Left ventricle myocardium inferior (tissue), 1 donor: Measurements from ENCODE around the gene ANKRD53. TPM values are rescaled to one million over a fixed set of nuclear protein-coding genes. Genes with fewer than 3 reads are reported as not detected.
A peak's percentile ranks its signal among the peaks of the same experiment; 100 is the strongest.

Experiments used
- DNase-seq: peaks from one replicate; pipeline ENCODE4 v3.0.0-alpha.2; 2020
- H3K27ac ChIP-seq: fragments of 200-600 bp; replicated peaks from 2 replicates; pipeline ENCODE4 v1.8.0; 2021
- H3K27me3 ChIP-seq: fragments of 200-600 bp; 2 replicates; pipeline ENCODE4 v1.8.0; 2021; ENCODE audit warnings: low read depth
- H3K36me3 ChIP-seq: fragments of 200-600 bp; 2 replicates; pipeline ENCODE4 v1.8.0; 2021
- H3K4me1 ChIP-seq: fragments of 200-600 bp; 2 replicates; pipeline ENCODE4 v1.8.0; 2021
- H3K4me3 ChIP-seq: fragments of 200-600 bp; 2 replicates; pipeline ENCODE4 v1.8.0; 2021; ENCODE audit warnings: mild to moderate bottlenecking, moderate library complexity
- H3K9me3 ChIP-seq: fragments of 200-600 bp; replicated peaks from 2 replicates; pipeline ENCODE4 v1.8.0; 2021
- CTCF ChIP-seq: fragments of 200-600 bp; IDR thresholded peaks from 2 replicates; pipeline ENCODE4 v1.8.0; 2021; ENCODE audit warnings: antibody characterized with exemption, mild to moderate bottlenecking, borderline replicate concordance
- intact Hi-C: fragments of 100-400 bp; cut with micrococcal nuclease; formaldehyde crosslinking; loops from one replicate; pipeline ENCODE4 v1.11.0; 2022
- total RNA-seq: library from RNA; stranded (reverse); fragmentation: NEBNext Ultra II Directional; extraction: Animal tissue kit (Norgen Biotek cat#: 25700); gene quantifications from one replicate; pipeline ENCODE4 v1.2.1, GENCODE V29; 2021
- donor health status: DM: no; HTN: yes; CAD: no; lungs with severe emphysema.

The ANKRD53 gene
- total RNA-seq, 1 donor from 2014 or later = 0.33 TPM

GRCh38 chr2:70979180-70979488 lies 704 bp downstream of the ANKRD53 start:
- H3K4me3 ChIP-seq = peak overlapping the region; percentile 72
- DNase-seq = no peak
- no peaks in the 10 kb centered on the region for H3K9me3 ChIP-seq
- peaks cover 27% of the 10 kb centered on the region for H3K4me1 ChIP-seq
- H3K27me3 ChIP-seq = no peaks in the 10 kb centered on the region
- H3K27ac ChIP-seq = peak overlapping the region; percentile 91
- intact Hi-C loops = no loop called here
- TF ChIP-seq CTCF = no peak
- H3K36me3 ChIP-seq = no peaks in the 10 kb centered on the region

- H3K9me3 ChIP-seq = no peaks in the 10 kb centered on the region
- H3K27ac ChIP-seq = no peak overlapping the region
- peaks cover 29% of the 10 kb centered on the region for H3K4me1 ChIP-seq
- no peak for DNase-seq
- H3K27me3 ChIP-seq = no peaks in the 10 kb centered on the region
- no peaks in the 10 kb centered on the region for H3K36me3 ChIP-seq
- no peak overlapping the region for H3K4me3 ChIP-seq
- intact Hi-C loops = no loop called here
- no peak for TF ChIP-seq CTCF
Measured at GRCh38 chr2:70979626-70980025, 1.2 kb downstream of the ANKRD53 start.

- no peaks in the 10 kb centered on the region for H3K27me3 ChIP-seq
- peaks cover 9% of the 10 kb centered on the region for H3K36me3 ChIP-seq
- H3K4me1 ChIP-seq = peaks cover 45% of the 10 kb centered on the region
- no peak for DNase-seq
- intact Hi-C loops = no loop called here
- no peak for TF ChIP-seq CTCF
- H3K4me3 ChIP-seq = no peak overlapping the region
- H3K27ac ChIP-seq = no peak overlapping the region
- H3K9me3 ChIP-seq = no peaks in the 10 kb centered on the region
Measured at GRCh38 chr2:70981421-70981820, 3.0 kb downstream of the ANKRD53 start.

- Histone ChIP-seq H3K4me3 (no peak overlapping the region), H3K36me3 (peaks cover 16% of the 10 kb centered on the region), H3K4me1 (peaks cover 44% of the 10 kb centered on the region), H3K9me3 (no peaks in the 10 kb centered on the region), H3K27ac (no peak overlapping the region), H3K27me3 (no peaks in the 10 kb centered on the region)
- no peak for DNase-seq
- intact Hi-C loops = no loop called here
- no peak for TF ChIP-seq CTCF
Measured at GRCh38 chr2:70981866-70982810, 3.7 kb downstream of the ANKRD53 start.

GRCh38 chr2:70982971-70983370 lies 4.5 kb downstream of the ANKRD53 start:
- DNase-seq = no peak
- no peak overlapping the region for H3K4me3 ChIP-seq
- H3K27me3 ChIP-seq = no peaks in the 10 kb centered on the region
- peaks cover 23% of the 10 kb centered on the region for H3K36me3 ChIP-seq
- H3K27ac ChIP-seq = no peak overlapping the region
- no peaks in the 10 kb centered on the region for H3K9me3 ChIP-seq
- no peak for TF ChIP-seq CTCF
- intact Hi-C loops = no loop called here
- peaks cover 42% of the 10 kb centered on the region for H3K4me1 ChIP-seq
